Measurements from ENCODE around the gene CD96.

DNA sequence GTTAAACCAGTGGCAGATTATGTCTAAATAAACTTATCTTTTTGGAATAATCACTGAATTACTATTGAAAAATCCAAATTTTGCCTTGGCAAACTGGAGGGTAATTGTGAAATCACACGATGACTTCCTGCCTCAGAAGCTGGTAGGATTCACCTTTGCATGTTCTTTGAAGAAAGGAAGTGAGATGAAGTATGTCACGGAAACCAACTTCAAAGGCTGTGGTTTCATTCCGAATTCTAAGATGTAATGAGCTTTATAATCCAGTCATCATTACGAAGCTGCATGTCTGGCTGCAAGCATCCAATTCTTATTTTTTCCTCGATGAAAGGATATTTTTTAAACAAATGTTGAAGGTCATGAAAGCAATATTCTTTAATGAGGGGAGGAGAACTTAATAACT, 68.2 kb downstream of the CD96 start:
- TF ChIP-seq, protein P1, sequence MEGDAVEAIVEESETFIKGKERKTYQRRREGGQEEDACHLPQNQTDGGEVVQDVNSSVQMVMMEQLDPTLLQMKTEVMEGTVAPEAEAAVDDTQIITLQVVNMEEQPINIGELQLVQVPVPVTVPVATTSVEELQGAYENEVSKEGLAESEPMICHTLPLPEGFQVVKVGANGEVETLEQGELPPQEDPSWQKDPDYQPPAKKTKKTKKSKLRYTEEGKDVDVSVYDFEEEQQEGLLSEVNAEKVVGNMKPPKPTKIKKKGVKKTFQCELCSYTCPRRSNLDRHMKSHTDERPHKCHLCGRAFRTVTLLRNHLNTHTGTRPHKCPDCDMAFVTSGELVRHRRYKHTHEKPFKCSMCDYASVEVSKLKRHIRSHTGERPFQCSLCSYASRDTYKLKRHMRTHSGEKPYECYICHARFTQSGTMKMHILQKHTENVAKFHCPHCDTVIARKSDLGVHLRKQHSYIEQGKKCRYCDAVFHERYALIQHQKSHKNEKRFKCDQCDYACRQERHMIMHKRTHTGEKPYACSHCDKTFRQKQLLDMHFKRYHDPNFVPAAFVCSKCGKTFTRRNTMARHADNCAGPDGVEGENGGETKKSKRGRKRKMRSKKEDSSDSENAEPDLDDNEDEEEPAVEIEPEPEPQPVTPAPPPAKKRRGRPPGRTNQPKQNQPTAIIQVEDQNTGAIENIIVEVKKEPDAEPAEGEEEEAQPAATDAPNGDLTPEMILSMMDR (IDR thresholded peaks at IDR 0.05) = no peak
- no peak for TF ChIP-seq EP300 (IDR thresholded peaks at IDR 0.05)
